ENCODE data around the gene THAP4.

THAP4 gene

DNA sequence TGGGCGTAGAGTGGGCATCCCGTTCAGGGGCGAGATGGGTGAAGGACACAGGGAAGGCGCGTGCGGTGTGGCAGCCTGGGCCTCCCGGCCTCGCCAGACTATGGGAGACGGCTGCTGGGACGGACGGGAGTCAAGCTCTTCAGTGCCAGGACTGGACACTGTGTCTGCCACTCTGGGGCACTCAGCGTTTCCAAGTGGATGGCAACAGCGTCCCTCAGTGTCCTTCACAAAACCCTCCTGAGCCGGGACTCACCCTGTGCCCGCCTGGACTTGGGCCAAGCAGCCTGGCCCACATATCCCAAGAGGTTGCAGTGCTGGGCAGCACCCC is 94.7 kb downstream of the THAP4 start:
- Histone ChIP-seq H3K4me2 (ENCODE audit: low read length) (no peak overlapping the region), H3K79me2 (ENCODE audit: low read length) (no peaks in the 10 kb centered on the region), H3K9me3 (ENCODE audit: insufficient read depth, low read length) (no peaks in the 10 kb centered on the region), H3K9ac (ENCODE audit: low read length) (no peak overlapping the region), H4K20me1 (ENCODE audit: insufficient read depth, low read length) (no peaks in the 10 kb centered on the region), H3K27me3 (ENCODE audit: low read depth, low read length) (no peaks in the 10 kb centered on the region), H2AFZ (ENCODE audit: low read depth, low read length) (no peak overlapping the region), H3K36me3 (replicated peaks; ENCODE audit: low read depth, low read length) (no peaks in the 10 kb centered on the region), H3K4me1 (ENCODE audit: low read length) (no peaks in the 10 kb centered on the region), H3K4me3 (ENCODE audit: low read length) (no peak overlapping the region), H3K27ac (ENCODE audit: low read length) (no peak overlapping the region)
- TF ChIP-seq, protein P1, sequence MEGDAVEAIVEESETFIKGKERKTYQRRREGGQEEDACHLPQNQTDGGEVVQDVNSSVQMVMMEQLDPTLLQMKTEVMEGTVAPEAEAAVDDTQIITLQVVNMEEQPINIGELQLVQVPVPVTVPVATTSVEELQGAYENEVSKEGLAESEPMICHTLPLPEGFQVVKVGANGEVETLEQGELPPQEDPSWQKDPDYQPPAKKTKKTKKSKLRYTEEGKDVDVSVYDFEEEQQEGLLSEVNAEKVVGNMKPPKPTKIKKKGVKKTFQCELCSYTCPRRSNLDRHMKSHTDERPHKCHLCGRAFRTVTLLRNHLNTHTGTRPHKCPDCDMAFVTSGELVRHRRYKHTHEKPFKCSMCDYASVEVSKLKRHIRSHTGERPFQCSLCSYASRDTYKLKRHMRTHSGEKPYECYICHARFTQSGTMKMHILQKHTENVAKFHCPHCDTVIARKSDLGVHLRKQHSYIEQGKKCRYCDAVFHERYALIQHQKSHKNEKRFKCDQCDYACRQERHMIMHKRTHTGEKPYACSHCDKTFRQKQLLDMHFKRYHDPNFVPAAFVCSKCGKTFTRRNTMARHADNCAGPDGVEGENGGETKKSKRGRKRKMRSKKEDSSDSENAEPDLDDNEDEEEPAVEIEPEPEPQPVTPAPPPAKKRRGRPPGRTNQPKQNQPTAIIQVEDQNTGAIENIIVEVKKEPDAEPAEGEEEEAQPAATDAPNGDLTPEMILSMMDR (IDR thresholded peaks at IDR 0.05; ENCODE audit: low read depth, low read length), result no peak
- TF ChIP-seq EZH2phosphoT487 (IDR thresholded peaks at IDR 0.05; ENCODE audit: low read depth), result no peak

DNA sequence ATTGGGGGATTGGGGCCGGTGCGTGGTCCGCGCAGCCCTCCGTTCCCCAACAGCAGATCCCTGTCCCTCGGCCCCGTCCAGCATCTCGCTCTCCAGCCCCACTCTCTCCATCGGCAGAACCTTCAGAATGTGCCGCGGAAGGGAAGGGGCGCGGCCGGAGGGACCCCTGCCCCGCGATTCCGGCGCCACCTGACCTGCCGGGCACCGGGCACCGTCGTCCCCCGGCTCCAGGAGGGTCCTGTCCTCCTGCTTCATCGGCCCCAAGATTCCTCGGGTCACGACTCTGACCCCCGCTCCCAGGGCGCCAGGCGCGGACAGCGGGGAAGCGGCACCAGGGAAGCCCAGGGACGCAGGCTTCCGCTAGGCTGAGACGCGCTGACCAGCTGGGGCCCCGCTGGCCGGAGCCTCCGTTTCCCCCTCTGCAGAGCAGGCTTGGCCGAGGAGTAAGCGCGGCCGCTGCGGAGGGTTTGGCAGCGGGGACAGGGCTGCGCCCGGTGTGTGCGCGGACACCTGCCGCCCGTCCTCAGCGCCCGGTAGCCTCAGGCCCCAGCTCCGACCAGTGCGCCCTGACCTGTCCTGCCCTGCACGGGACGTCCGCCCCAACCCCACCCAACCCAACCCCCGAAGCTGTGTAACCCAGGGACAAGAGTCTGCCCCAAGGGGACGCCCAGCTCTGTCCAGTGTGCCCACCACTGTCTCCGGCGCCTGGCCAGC is 95.2 kb downstream of the THAP4 start:
- Histone ChIP-seq H3K9me3 (ENCODE audit: insufficient read depth, low read length) (no peaks in the 10 kb centered on the region), H2AFZ (ENCODE audit: low read depth, low read length) (no peak overlapping the region), H3K4me1 (ENCODE audit: low read length) (no peaks in the 10 kb centered on the region), H3K9ac (ENCODE audit: low read length) (no peak overlapping the region), H3K36me3 (replicated peaks; ENCODE audit: low read depth, low read length) (no peaks in the 10 kb centered on the region), H3K4me2 (ENCODE audit: low read length) (no peak overlapping the region), H3K27me3 (ENCODE audit: low read depth, low read length) (no peaks in the 10 kb centered on the region), H3K4me3 (ENCODE audit: low read length) (no peak overlapping the region), H3K79me2 (ENCODE audit: low read length) (no peaks in the 10 kb centered on the region), H4K20me1 (ENCODE audit: insufficient read depth, low read length) (no peaks in the 10 kb centered on the region), H3K27ac (ENCODE audit: low read length) (no peak overlapping the region)
- TF ChIP-seq EZH2phosphoT487 (IDR thresholded peaks at IDR 0.05; ENCODE audit: low read depth), result no peak

DNA sequence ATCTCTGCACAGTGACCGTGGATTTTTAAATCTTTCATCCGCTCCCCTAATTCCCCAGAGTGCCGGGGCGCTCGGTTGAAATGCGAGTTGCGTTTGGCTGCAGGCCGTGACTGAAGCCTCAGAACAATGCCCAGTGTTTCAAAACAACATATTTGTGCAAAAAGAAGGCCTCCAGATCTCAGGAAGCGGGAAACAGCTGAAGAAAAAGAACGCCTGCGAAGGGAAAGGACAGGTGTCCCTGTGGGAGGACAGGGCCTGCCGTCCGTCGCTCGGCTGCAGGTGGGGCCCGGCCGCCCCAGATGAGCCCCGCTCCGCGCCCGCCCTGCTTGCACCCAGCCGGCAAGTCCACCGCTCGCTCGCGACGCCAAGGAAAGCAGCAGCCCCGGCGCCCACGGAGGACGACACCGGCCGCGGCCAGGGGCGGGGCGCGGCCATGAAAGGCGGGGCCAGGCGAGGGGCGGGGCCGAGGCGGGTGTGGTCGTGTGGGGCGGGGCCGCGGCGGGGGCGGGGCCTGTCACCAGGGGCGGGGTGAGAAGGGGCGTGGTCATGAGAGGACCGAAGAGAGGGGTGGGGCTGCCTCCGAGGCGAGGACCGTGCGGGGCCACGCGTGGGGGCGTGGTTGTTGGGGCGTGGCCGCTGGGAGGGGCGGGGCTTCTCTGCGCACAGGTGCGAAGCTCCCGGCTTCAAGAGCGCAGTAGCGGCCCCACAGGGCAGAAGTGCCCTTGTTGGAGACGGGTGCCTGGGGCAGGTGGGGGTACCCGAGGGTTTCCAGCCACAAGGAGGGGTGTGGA is 96.0 kb downstream of the THAP4 start:
- Histone ChIP-seq H3K27me3 (ENCODE audit: low read depth, low read length) (no peaks in the 10 kb centered on the region), H3K4me1 (ENCODE audit: low read length) (no peaks in the 10 kb centered on the region), H3K4me2 (ENCODE audit: low read length) (no peak overlapping the region), H3K9me3 (ENCODE audit: insufficient read depth, low read length) (no peaks in the 10 kb centered on the region), H3K27ac (ENCODE audit: low read length) (no peak overlapping the region), H2AFZ (ENCODE audit: low read depth, low read length) (no peak overlapping the region), H3K9ac (ENCODE audit: low read length) (no peak overlapping the region), H4K20me1 (ENCODE audit: insufficient read depth, low read length) (no peaks in the 10 kb centered on the region), H3K79me2 (ENCODE audit: low read length) (no peaks in the 10 kb centered on the region), H3K36me3 (replicated peaks; ENCODE audit: low read depth, low read length) (no peaks in the 10 kb centered on the region), H3K4me3 (ENCODE audit: low read length) (no peak overlapping the region)
- TF ChIP-seq EZH2phosphoT487 (IDR thresholded peaks at IDR 0.05; ENCODE audit: low read depth), result no peak
- TF ChIP-seq, protein P1 (IDR thresholded peaks at IDR 0.05; ENCODE audit: low read depth, low read length), result no peak

DNA sequence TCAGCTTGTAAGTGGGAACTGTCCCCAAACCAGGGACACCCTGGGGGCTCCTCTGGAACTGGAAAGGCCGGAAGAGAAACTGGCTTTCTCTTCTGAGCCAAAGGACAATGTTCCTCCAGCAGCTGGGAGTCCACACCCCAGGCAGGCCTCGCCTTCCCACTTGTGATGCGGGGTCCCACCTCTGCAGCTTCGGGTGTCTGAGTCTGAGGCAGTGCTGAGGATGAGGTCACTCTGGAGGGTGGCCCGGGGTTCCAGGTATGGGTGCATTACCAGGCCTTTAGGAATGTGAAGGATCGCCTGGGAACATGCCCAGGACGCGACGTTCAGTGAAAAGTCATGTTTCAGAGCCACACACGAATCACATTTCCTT is 96.6 kb downstream of the THAP4 start:
- Histone ChIP-seq H3K9ac (ENCODE audit: low read length) (no peak overlapping the region), H3K79me2 (ENCODE audit: low read length) (no peaks in the 10 kb centered on the region), H3K4me1 (ENCODE audit: low read length) (no peaks in the 10 kb centered on the region), H3K27ac (ENCODE audit: low read length) (no peak overlapping the region), H3K27me3 (ENCODE audit: low read depth, low read length) (no peaks in the 10 kb centered on the region), H2AFZ (ENCODE audit: low read depth, low read length) (no peak overlapping the region), H3K9me3 (ENCODE audit: insufficient read depth, low read length) (no peaks in the 10 kb centered on the region), H4K20me1 (ENCODE audit: insufficient read depth, low read length) (no peaks in the 10 kb centered on the region), H3K4me3 (ENCODE audit: low read length) (no peak overlapping the region), H3K4me2 (ENCODE audit: low read length) (no peak overlapping the region), H3K36me3 (replicated peaks; ENCODE audit: low read depth, low read length) (no peaks in the 10 kb centered on the region)
- TF ChIP-seq, protein P1 (IDR thresholded peaks at IDR 0.05; ENCODE audit: low read depth, low read length), result no peak
- TF ChIP-seq EZH2phosphoT487 (IDR thresholded peaks at IDR 0.05; ENCODE audit: low read depth), result no peak
